Gastrocnemius medialis (tissue), 4 donors: ENCODE measurements around the gene PLEKHM1. TPM values are rescaled to one million over a fixed set of nuclear protein-coding genes. Genes with fewer than 3 reads are reported as not detected.

Experiments
- ATAC-seq, 2 donors: fragments of 150-250 bp; one replicate each; pipeline ENCODE4 v1.9.1; 2016
- DNase-seq, 2 donors: peaks; one replicate each; pipeline ENCODE4 v3.0.0-alpha.2; 2019
- H3K27ac ChIP-seq, 4 donors: fragments of 200-600 bp; sonication (generic); 1 replicate in 1 of 4; 2 replicates in 3 of 4; pipeline ENCODE4 v1.5.1; 2016 to 2018; ENCODE audit warnings: mild to moderate bottlenecking in 2 of 4, moderate library complexity in 1 of 4
- H3K27me3 ChIP-seq, 3 donors: fragments of 200-600 bp; sonication (generic) in 2 of 3; 1 replicate in 1 of 3; 2 replicates in 2 of 3; pipeline versions ENCODE4 v1.5.1 to v1.6.0; 2016 to 2019; ENCODE audit warnings: mild to moderate bottlenecking in 1 of 3, moderate library complexity in 1 of 3
- H3K36me3 ChIP-seq, 2 donors: fragments of 200-600 bp; sonication (generic) in 1 of 2; one replicate each; pipeline ENCODE4 v1.5.1; 2017 to 2018
- H3K4me1 ChIP-seq, 2 donors: fragments of 200-600 bp; sonication (generic) in 1 of 2; one replicate each; pipeline ENCODE4 v1.5.1; 2016 to 2017; ENCODE audit warnings: mild to moderate bottlenecking in 2 of 2
- H3K4me3 ChIP-seq, 4 donors: fragments of 200-600 bp; sonication (generic) in 3 of 4; 1 replicate in 1 of 4; 2 replicates in 3 of 4; pipeline ENCODE4 v1.5.1; 2016 to 2019; ENCODE audit warnings: mild to moderate bottlenecking in 2 of 4
- H3K9me3 ChIP-seq, 3 donors: fragments of 200-600 bp; sonication (generic) in 2 of 3; 1 replicate in 1 of 3; 2 replicates in 2 of 3; pipeline ENCODE4 v1.5.1; 2016 to 2019
- CTCF ChIP-seq, 5 experiments: fragments of 450-650 bp in 3 of 5; fragments of 200-600 bp in 2 of 5; sonication (generic) in 2 of 5; IDR thresholded peaks in 4 of 5; conservative IDR thresholded peaks in 1 of 5; 1 replicate in 4 of 5; 2 replicates in 1 of 5; pipeline ENCODE4 v1.5.1; 2016 to 2019; ENCODE audit warnings: antibody characterized with exemption in 5 of 5, mild to moderate bottlenecking in 3 of 5, moderate library complexity in 3 of 5
- POLR2A ChIP-seq, 2 donors: fragments of 450-650 bp; IDR thresholded peaks; one replicate each; pipeline ENCODE4 v1.6.1; 2017; ENCODE audit warnings: antibody characterized with exemption in 2 of 2, mild to moderate bottlenecking in 2 of 2, moderate library complexity in 2 of 2
- in situ Hi-C, 4 donors: fragments of 200-750 bp; cut with MboI; loops; one replicate each; pipeline versions ENCODE4 v1.15.0 to v1.8.0; 2017; ENCODE audit warnings: low sequenced_read_pairs in 4 of 4
- intact Hi-C: fragments of 100-400 bp; cut with DNase I; formaldehyde crosslinking; loops from one replicate; pipeline ENCODE4 v1.15.1; 2023; ENCODE audit warnings: low total_unique reads
- total RNA-seq, 4 donors: library from RNA; depleted of rRNA; stranded (reverse); fragments of >200 nt; gene quantifications; one replicate each; pipeline versions ENCODE4 v1.1.0 to v1.2.3, GENCODE V29; 2016

The PLEKHM1 gene
- total RNA-seq, 4 donors from 2014 or later: 27.5 to 86.8 (median 31.3) TPM

- no peak for DNase-seq
- no peaks in the 10 kb centered on the region for H3K9me3 ChIP-seq
- H3K27me3 ChIP-seq: peaks cover 0 to 7% (median 0%) of the 10 kb centered on the region in 3 donors
- H3K4me1 ChIP-seq: peaks cover 0 to 3% of the 10 kb centered on the region in 2 donors
- H3K36me3 ChIP-seq: no peaks in the 10 kb centered on the region
- intact Hi-C loops: no loop called here
- TF ChIP-seq POLR2A (IDR thresholded peaks at IDR 0.05): no peak
- TF ChIP-seq CTCF (IDR thresholded peaks at IDR 0.05 in 4 of 5, conservative IDR thresholded peaks at IDR 0.05 in 1 of 5): no peak
- H3K27ac ChIP-seq: no peak overlapping the region
- in situ Hi-C loops: no loop called here
- no peak for ATAC-seq
- H3K4me3 ChIP-seq: no peak overlapping the region
Observed at GRCh38 chr17:45394091-45394490, 96.4 kb downstream of the PLEKHM1 start.

- H3K9me3 ChIP-seq: no peaks in the 10 kb centered on the region
- no peak overlapping the region for H3K27ac ChIP-seq
- H3K4me1 ChIP-seq: peaks cover 0 to 3% of the 10 kb centered on the region in 2 donors
- H3K4me3 ChIP-seq: no peak overlapping the region
- intact Hi-C loops: no loop called here
- peaks cover 0 to 7% (median 0%) of the 10 kb centered on the region in 3 donors for H3K27me3 ChIP-seq
- in situ Hi-C loops: no loop called here
- ATAC-seq (no peak), DNase-seq (no peak)
- TF ChIP-seq POLR2A (IDR thresholded peaks at IDR 0.05) (no peak), CTCF (IDR thresholded peaks at IDR 0.05 in 4 of 5, conservative IDR thresholded peaks at IDR 0.05 in 1 of 5) (no peak)
- H3K36me3 ChIP-seq: no peaks in the 10 kb centered on the region
Observed at GRCh38 chr17:45393411-45393810, 97.1 kb downstream of the PLEKHM1 start.

GRCh38 chr17:45391918-45392317, 98.6 kb downstream of the PLEKHM1 start:
- Histone ChIP-seq H3K36me3 (no peaks in the 10 kb centered on the region), H3K27me3 (peaks cover 0 to 7% (median 0%) of the 10 kb centered on the region in 3 donors), H3K4me3 (no peak overlapping the region), H3K27ac (no peak overlapping the region), H3K4me1 (peaks cover 0 to 3% of the 10 kb centered on the region in 2 donors), H3K9me3 (no peaks in the 10 kb centered on the region)
- TF ChIP-seq CTCF (IDR thresholded peaks at IDR 0.05 in 4 of 5, conservative IDR thresholded peaks at IDR 0.05 in 1 of 5) (no peak), POLR2A (IDR thresholded peaks at IDR 0.05) (no peak)
- intact Hi-C loops (no loop called here), in situ Hi-C loops (no loop called here)
- no peak for DNase-seq
- no peak for ATAC-seq

- Histone ChIP-seq H3K36me3 (no peaks in the 10 kb centered on the region), H3K27me3 (peaks cover 0 to 7% (median 0%) of the 10 kb centered on the region in 3 donors), H3K9me3 (no peaks in the 10 kb centered on the region), H3K4me3 (no peak overlapping the region), H3K4me1 (peaks cover 0 to 3% of the 10 kb centered on the region in 2 donors), H3K27ac (no peak overlapping the region)
- no peak for ATAC-seq
- in situ Hi-C loops: no loop called here
- TF ChIP-seq POLR2A (IDR thresholded peaks at IDR 0.05): no peak
- TF ChIP-seq CTCF (IDR thresholded peaks at IDR 0.05 in 4 of 5, conservative IDR thresholded peaks at IDR 0.05 in 1 of 5): no peak
- intact Hi-C loops: no loop called here
- DNase-seq: no peak
Observed at GRCh38 chr17:45391291-45391690, 99.2 kb downstream of the PLEKHM1 start.

- Histone ChIP-seq H3K27me3 (peaks cover 0 to 7% (median 0%) of the 10 kb centered on the region in 3 donors), H3K4me3 (no peak overlapping the region), H3K27ac (no peak overlapping the region), H3K36me3 (no peaks in the 10 kb centered on the region), H3K4me1 (peaks cover 0 to 6% of the 10 kb centered on the region in 2 donors), H3K9me3 (no peaks in the 10 kb centered on the region)
- no peak for ATAC-seq
- in situ Hi-C loops: loop anchor here (5.0 to 10.0 kb wide), 5 partner anchors 65 to 175 kb away; no protein-coding TSS in a partner anchor
- intact Hi-C loops: no loop called here
- no peak for DNase-seq
- no peak for TF ChIP-seq CTCF (IDR thresholded peaks at IDR 0.05 in 4 of 5, conservative IDR thresholded peaks at IDR 0.05 in 1 of 5)
- no peak for TF ChIP-seq POLR2A (IDR thresholded peaks at IDR 0.05)
Observed at GRCh38 chr17:45389354-45389753, 101.2 kb downstream of the PLEKHM1 start.
